Uterus (tissue), 2 donors: ENCODE data around the gene RNF169.

Experiments used
- CTCF ChIP-seq, 4 experiments: fragments of 200-600 bp in 2 of 4; fragments of 450-650 bp in 2 of 4; sonication (generic) in 2 of 4; IDR thresholded peaks; one replicate each; pipeline ENCODE4 v1.5.1; 2016 to 2019; ENCODE audit warnings: antibody characterized with exemption in 4 of 4, mild to moderate bottlenecking in 2 of 4, moderate library complexity in 1 of 4
- POLR2A ChIP-seq, 2 donors: fragments of 450-650 bp; IDR thresholded peaks; one replicate each; pipeline ENCODE4 v1.6.1; 2016; ENCODE audit warnings: antibody characterized with exemption in 2 of 2, mild to moderate bottlenecking in 1 of 2, moderate library complexity in 1 of 2

GRCh38 chr11:74707602-74708510 lies 40.8 kb upstream of the RNF169 start:
- TF ChIP-seq POLR2A (IDR thresholded peaks at IDR 0.05) (no peak), CTCF (IDR thresholded peaks at IDR 0.05) (no peak)
